HG02943 (cell line): ENCODE data around the gene CHMP1A.
"Not testable (repeated sequence)": the region's sequence is repeated elsewhere in the genome, so short reads cannot be mapped to it uniquely, and the experiment has no call there.

Source experiments
- ATAC-seq: cut with Tn5 transposase; IDR thresholded peaks from one replicate; pipeline ENCODE4 v1.9.1; 2021; ENCODE audit warnings: mild to moderate bottlenecking, low read depth, moderate library complexity; ENCODE audit not compliant: unreplicated experiment

Gene CHMP1A

DNA sequence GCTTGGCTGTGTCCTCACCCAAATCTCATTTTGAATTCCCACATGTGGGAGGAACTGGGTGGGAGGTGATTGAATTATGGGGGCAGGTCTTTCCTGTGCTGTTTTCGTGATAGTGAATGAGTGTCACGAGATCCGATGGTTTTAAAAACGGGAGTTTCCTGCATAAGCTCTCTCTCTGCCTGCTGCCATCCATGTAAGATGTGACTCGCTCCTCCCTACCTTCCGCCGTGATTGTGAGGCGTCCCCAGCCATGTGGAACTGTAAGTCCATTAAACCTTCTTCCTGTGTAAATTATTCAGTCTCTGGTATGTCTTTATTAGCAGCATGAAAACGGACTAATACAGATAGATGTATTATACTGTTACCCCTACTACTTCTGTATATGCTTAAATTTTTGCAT, 3.7 kb upstream of the CHMP1A start:
- no peak for ATAC-seq

DNA sequence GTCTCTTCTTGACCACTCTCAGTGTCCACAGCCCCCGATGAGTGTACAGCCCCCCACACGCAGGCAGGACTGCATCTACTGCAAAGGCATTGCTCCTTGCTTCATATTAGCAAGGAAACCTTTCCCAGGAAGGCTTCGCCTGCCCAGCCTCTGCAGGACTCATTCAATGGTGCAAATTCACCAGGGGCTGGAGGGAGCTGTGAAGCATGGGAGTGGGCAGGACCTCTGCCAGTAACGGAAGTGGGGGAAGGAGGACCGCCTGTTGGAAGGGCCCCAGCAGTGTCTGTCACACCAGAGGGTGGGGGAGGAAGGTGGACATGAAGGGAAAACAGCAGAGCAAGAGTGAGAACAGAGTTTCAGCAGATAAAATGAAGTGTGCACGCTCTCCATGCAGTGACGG, 2.6 kb upstream of the CHMP1A start:
- no peak for ATAC-seq

DNA sequence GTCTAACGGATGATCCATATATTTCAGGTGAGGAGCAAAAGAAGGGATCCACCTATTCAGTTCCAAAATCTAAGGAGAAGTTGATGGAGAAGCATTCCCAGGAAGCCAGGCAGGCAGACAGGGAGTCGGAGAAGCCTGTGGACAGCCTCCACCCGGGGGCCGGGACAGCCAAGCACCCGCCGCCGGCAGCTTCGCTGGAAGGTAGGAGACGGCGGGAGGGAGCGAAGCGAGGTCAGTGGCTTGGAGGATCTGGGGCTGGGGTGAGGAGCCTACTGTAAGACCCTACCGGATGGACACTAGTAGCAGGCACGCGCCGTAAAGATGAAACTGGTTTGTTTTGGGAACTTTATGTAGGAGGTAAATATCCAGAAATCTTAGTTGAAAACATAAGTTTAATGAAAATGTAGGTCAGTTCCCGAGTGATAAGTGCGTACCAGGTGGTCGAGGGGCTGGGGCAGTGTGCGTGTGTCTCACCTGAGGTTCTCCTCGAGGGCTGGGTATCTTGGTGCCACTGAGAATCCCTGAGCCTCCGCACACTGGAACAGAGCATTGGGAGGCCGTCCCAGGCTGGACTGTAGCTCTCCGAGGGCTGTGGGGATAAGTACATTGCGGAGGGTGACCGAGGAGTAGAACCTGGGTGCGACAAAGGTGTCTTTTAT, 842 bp upstream of the CHMP1A start:
- no peak for ATAC-seq

DNA sequence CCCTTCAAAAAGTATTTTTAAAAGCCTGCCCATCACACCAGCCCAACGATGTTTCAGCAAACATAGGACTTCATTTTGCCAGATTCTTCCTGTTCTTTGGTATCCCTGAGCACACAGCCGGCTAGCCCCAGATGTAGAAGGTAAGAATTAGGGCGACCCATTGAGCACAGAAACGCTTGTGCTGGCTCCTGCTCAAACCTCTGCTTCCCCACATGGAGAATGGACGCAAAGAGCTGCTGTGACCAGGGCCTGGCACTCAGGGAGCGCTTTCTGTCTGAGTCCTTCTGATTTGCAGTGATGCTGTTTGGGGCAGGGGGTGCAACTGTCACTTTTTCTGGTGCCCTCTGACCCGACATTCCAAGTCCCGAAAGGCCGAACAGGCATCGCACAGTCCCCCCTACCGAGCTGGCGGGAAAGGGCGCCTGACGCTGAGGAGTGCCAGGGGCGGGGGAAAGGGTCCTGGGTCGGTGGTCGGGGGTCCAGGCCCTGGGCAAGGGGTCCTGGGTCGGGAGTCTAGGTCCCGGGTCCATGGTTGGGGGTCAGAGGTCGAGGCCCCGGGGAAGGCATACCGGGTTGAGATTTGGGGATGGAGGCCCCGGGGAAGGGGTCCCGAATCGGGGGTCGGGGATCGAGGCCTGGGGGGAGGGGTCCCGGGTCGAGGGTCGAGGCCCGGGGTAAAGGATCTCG, 930 bp downstream of the CHMP1A start:
- ATAC-seq = no peak

DNA sequence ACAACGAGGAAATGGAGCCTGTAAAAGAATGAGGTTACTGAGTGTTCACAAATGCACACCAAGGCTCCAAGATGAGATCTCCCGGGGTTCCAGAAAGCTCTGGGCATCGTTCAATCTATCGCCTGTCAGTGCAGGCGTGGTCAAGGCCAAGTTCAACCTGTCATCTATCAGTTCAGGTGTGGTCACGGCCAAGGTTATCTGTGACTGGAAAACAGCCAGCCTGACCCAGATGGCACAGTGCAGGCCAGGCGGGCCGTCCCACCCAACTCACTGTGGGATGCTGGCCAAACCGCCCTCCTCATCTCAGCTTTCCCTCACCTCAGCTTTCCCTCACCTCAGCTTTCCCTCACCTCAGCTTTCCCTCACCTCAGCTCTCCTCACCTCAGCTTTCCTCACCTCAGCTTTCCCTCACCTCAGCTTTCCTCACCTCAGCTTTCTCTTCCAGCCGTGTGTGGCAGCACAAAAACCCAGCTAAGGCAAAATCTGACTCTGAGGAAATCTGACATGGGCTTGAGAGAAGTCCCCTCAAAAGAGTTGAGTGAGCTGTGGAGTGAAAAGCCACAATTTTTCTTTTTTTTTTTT, 2.4 kb downstream of the CHMP1A start:
- ATAC-seq = no peak

DNA sequence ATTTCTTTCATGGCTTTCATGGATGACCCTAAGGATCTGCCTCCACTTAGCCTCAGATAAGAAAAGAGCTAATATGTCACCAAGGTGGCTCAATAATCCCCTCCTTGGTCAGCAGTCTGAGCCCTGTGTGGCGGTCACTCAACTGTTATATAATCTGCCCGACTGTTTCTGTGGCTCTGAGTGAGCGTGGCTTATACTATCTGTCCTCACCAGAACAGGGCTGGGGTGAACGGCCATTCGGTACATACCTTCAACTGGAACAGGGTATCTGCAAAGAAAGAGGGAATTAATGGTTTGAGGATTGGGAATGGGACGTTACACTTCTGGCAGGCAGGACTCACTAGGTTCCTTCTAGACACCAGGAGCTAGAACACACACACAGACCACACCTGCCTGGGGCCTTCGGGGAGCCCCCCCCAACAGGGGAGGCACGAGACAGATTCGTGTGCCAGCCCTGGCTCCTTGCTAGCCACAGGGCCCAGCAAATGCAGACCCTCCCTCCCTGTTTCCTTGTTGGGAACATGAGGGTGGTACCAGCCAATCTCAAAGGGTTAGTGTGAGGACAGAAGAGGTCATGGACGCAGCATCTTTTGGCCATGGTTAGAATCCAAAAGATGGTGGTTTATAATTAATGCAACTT, 3.7 kb downstream of the CHMP1A start:
- ATAC-seq = no peak

DNA sequence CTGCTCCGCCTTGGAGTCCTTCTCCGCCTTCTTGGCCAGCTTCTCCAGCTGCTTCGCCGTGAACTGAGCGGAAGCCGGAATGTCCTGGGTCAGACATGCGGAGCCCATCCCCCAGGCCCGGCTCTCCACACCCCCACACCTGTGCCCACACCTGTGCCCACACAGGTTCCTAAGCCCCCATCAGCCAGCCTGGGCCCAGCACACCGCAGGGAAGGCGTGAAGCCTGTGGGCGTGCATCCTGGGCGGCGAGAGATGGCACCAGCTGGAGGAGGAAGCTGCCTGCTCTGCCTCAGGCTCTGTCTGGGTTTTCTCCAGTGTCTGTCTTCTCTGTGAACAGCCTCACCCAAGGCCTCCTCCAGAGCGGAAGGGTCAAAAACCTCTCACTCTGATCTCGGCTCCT, 5.9 kb downstream of the CHMP1A start:
- ATAC-seq = no peak

DNA sequence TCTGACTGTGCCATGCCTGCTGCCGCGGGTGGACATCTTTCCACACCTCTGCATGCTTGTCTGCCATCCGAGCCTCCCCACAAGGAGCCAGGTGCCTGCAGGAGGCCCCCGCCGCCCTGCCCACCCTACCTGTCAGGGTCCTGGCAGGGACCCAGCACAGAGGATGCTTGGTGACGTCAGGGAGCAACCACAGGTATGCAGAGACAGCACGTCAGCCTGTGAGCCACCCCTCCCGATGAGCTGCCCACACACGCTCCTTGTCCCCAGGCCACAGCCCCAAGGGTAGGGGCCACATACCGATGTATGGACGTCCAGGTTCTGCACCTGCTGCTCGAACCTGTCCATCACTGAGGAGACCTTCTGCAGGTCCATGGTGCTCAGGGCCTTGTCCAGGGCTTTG, 10.6 kb downstream of the CHMP1A start:
- no peak for ATAC-seq

DNA sequence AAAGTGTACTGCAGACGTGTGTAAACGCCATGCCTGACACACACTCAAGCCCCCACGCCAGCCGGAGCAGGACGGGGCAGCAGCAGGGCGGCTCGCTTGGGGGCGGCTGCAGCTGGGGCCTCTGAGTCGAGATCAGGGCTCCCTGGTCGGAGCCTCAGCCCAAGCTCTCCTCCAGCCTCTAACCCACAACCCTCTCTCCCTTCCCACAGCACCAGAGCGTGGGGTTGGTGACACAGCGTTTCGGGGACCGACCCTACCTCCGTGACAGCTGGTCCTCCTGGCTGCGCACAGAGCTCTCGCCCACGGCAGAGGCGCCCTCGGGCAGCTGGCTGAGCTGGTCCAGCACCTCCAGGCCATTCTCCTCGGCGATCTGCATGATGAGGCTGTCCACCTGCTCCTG, 11.2 kb downstream of the CHMP1A start:
- ATAC-seq = no peak

DNA sequence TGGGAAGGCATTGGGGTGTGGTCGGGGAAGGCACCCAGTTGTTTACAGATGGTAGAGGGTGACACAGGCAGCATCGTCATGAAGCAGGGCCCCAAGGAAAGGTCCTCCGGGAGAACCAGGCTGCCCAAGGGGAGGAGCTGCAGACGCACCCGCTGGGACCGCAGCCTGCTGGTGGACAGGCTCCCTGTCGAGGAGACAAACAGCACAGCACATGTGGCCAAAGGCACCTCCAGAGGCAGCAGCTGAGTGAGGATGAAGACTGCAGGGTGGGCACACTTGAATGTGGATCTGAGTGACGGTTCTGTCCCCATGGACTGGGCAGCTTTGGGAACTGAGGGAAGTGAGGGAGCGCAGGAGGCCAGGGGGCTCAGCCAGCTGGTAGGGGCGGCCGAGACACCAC, 12.4 kb downstream of the CHMP1A start:
- ATAC-seq = no peak

DNA sequence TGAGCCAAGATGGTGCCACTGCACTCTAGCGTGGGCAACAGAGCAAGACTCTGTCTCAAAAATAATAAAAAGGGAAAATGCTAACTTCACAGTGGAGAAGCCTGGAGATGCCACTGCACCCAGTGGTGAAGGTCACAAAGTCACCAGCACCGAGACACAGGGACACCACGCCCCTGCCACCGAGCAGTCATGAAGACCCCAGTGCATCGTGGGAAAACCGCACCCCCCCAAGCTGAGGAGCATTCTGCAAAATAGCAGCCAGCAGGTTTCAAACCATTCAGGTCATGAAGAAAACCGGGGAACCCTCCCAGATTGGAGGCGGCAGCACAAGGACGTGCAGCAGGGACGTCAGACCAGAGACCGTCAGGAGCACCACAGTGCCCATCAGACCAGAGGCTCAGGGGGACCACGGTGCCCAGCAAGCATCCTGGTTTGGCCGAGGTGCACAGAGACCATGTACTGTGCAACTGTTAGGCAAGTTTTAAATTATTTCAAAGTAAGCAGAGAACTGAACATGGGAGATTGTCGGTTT, 13.7 kb downstream of the CHMP1A start:
- ATAC-seq = no peak

DNA sequence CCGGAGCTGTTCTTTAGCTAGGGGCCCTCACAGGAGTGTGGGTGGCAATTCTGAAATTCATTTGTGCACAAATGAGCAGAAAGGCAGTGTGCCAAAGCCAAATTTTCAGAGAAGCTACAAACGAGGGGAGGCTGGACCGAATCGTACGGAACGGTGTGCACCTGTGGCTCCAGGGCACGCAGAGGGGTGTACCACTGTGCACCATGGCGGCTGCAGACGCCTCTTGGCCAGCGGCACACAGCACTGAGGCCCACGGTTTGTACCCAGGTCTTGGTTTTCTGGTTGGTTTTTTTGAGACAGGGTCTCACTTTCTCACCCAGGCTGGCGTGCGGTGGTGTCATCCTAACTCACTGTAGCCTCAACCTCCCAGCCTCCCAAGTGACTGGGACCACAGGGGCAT, 14.9 kb downstream of the CHMP1A start:
- no peak for ATAC-seq

DNA sequence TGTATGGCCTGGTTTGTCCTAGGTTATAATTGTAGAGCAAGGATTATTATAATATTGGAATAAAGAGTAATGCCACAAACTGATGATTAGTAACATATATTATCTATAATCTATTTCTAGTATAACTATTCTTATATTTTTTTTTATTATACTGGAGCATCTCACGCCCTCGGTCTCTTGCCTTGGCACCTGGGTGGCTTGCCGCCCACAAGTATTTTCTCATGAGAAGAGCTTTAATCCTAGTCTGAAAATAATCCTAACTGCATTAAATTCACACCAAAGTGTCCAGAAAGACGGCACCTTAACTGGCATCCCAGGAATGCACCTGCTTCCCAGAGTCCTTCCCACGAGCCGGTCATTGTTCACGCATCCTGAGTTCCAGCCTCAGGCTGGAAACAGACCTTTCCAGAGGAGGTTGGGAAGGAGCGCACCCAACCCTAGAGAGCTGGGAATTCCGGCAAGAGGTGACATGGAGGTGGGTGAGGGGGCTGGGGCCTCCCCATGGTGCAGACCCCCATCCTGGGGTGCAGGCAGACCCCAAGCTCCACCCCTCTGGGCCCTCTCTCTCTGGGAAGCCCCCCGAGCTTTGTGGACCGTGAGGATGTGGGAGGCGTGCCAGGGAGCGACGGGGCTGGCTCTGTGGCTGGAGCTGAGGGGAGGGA, 15.9 kb downstream of the CHMP1A start:
- no peak for ATAC-seq

DNA sequence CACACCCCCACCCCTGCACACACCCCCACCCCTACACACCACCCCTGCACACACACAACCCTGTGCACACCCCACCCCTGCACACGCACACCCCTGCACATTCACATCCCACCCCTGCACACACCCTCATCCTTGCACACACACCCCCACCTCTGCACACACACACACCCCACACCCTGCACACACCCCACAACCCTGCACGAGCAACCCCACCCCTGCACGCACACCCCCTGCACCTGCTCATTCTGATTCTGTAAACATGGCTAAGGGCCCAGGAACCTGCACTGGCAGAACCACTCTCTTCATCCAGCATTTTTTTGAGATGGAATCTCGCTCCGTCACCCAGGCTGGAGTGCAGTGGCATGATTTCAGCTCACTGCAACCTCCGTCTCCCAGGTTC, 18.1 kb downstream of the CHMP1A start:
- no peak for ATAC-seq

DNA sequence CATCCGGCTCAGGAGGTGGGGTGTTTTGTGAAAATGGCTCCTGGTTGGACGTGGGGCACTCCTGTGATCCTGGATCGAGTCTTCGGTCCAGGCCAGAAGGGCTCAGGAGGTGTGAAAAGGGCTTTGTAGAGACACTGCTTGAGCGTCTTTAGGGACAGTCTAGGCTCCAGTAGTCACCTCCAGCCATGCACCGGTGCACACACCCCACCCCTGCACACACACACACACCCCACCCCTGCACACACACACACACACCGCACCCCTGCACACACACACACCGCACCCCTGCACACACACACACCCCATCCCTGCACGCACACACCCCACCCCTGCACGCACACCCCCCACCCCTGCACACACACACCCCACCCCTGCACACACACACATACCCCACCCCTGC, 19.1 kb downstream of the CHMP1A start:
- ATAC-seq = no peak

DNA sequence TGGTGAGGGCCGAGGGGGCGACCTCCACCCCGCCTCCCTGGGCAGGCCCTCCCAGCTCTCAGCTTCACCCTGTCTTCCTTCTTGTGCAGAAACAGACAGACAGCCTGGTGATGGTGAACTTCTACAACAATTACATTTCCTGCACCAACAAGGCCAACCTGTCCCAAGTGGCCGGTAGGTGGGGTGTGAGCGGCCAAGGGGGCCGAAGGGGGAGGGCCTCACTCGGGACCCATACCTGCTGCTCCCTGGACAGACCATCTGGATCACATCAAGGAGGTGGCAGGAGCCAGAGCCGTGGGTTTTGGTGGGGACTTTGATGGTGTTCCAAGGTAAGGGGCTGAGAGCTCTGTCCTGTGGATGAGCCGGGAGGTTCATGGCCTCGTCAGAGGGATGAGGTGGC, 20.1 kb downstream of the CHMP1A start:
- ATAC-seq = no peak

DNA sequence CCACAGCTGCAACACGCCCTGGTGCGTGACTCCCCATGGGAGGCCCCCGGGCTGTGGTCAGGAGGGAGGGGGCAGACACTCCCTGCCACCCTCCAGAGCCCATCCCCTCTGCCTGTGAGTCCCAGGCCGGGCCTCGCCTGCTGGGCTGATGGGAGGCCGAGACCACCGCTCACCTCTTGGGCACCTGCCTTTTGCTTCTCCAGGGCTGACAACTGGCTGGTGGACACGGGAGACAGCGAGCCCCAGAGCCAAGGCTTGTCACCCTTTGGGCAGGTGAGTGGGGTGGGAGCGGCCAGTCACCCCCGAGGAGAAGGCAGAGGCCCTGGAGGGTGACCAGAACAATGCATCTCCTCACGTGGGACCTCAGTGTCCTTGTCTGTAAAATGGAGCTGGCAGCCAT, 20.8 kb downstream of the CHMP1A start:
- no peak for ATAC-seq

DNA sequence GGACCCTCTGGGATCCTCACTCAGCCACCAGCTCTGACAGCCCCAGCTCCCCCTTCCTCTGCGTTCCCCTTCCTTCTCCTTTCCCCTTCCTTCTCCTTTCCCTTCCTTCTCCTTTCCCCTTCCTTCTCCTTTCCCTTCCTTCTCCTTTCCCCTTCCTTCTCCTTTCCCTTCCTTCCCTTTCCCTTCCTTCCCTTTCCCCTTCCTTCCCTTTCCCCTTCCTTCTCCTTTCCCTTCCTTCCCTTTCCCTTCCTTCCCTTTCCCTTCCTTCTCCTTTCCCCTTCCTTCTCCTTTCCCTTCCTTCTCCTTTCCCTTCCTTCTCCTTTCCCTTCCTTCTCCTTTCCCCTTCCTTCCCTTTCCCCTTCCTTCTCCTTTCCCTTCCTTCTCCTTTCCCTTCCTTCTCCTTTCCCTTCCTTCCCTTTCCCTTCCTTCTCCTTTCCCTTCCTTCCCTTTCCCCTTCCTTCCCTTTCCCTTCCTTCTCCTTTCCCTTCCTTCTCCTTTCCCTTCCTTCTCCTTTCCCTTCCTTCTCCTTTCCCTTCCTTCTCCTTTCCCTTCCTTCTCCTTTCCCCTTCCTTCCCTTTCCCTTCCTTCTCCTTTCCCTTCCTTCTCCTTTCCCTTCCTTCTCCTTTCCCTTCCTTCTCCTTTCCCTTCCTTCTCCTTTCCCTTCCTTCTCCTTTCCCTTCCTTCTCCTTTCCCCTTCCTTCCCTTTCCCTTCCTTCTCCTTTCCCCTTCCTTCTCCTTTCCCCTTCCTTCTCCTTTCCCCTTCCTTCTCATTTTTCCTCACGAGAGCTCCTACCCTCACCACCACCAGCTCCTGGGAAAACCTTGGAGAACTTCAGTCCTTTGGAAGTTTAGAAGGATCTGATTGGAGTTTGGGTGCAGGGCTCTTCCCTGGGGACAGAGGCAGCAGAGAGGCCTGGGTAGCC, 22.8 kb downstream of the CHMP1A start:
- ATAC-seq = not testable (repeated sequence)

DNA sequence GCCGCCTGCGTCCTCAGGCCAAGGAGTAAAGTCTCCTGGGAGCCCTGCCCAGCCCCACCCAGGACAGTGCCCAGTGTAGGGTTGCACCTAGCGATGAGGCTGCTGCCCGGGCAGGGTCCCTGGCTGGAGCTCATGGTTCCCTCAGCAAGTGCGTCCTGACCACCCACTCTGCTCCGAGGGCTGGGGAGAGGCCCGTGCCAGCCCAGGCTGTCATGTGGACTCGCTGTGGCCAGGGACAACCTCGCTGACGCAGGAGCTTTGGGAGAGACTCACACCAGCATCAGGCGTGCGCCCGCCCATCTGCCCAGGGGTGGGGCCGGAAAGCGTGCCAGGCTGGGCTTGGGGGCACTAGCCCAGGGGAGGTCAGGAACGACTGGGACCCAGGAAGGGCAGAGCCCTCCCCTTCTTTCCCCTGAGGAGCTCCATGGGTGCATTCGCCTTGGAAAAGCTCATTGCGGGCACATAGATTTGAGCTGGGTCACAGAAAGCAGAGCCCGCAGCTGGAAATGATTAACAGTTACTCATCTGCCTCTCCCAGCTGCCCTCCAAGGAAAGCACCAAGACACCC, 24.4 kb downstream of the CHMP1A start:
- ATAC-seq = no peak
